Ascending aorta (tissue), 2 donors: ENCODE results near the gene WDR49. TPM values are rescaled to one million over a fixed set of nuclear protein-coding genes. Genes with fewer than 3 reads are reported as not detected.

Experiments
- DNase-seq, 2 donors: peaks; one replicate each; pipeline ENCODE4 v3.0.0-alpha.2; 2019; ENCODE audit warnings: low spot score in 2 of 2
- H3K27ac ChIP-seq, 2 donors: fragments of 200-600 bp; sonication (generic); one replicate each; pipeline ENCODE4 v1.5.1; 2016 to 2017; ENCODE audit warnings: mild to moderate bottlenecking in 1 of 2
- H3K27me3 ChIP-seq: fragments of 200-600 bp; sonication (generic); one replicate; pipeline ENCODE4 v1.5.1; 2017
- H3K36me3 ChIP-seq, 2 donors: fragments of 200-600 bp; sonication (generic); one replicate each; pipeline ENCODE4 v1.5.1; 2016
- H3K4me1 ChIP-seq, 2 donors: fragments of 200-600 bp; sonication (generic); one replicate each; pipeline ENCODE4 v1.5.1; 2016 to 2017; ENCODE audit warnings: mild to moderate bottlenecking in 1 of 2
- H3K4me3 ChIP-seq, 2 donors: fragments of 200-600 bp; sonication (generic); one replicate each; pipeline ENCODE4 v1.5.1; 2016 to 2017; ENCODE audit warnings: mild to moderate bottlenecking in 1 of 2
- H3K9me3 ChIP-seq, 2 donors: fragments of 200-600 bp; sonication (generic); one replicate each; pipeline ENCODE4 v1.5.1; 2016
- intact Hi-C: fragments of 100-400 bp; cut with DNase I; formaldehyde crosslinking; loops from one replicate; pipeline ENCODE4 v1.15.1; 2023
- total RNA-seq: library from RNA; depleted of rRNA; stranded (reverse); fragments of >200 nt; gene quantifications from one replicate; pipeline ENCODE4 v1.1.0, GENCODE V29; 2016
- TF ChIP-seq, protein P1 (sequence below), 3 experiments: fragments of 200-600 bp in 2 of 3; fragments of 450-650 bp in 1 of 3; sonication (generic) in 2 of 3; IDR thresholded peaks; one replicate each; pipeline ENCODE4 v1.5.1; 2016 to 2019; ENCODE audit warnings: antibody characterized with exemption in 3 of 3, mild to moderate bottlenecking in 1 of 3, moderate library complexity in 1 of 3

The WDR49 gene
- total RNA-seq, 1 donor from 2014 or later = not detected

DNA sequence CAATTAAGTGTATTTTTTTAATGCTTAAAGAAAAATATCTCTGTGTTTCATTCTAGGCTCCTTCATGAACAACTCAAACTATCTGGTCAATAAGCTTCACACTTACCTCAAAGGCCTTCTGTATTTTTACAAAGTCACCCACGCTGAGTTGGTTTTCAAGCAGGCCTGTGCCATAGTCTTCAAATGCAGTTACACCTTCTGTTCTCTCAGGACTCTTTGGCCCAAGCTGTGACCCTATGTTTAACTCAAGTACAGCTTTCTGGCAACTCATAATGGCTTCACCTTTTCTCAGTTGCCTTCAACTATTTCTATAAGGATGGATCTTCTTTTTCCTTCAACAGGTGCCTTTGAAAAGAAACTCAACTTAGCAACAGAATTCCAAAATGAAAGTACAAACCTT lies 587 bp downstream of the WDR49 start:
- H3K27ac ChIP-seq = no peak overlapping the region
- intact Hi-C loops = no loop called here
- TF ChIP-seq, protein P1, sequence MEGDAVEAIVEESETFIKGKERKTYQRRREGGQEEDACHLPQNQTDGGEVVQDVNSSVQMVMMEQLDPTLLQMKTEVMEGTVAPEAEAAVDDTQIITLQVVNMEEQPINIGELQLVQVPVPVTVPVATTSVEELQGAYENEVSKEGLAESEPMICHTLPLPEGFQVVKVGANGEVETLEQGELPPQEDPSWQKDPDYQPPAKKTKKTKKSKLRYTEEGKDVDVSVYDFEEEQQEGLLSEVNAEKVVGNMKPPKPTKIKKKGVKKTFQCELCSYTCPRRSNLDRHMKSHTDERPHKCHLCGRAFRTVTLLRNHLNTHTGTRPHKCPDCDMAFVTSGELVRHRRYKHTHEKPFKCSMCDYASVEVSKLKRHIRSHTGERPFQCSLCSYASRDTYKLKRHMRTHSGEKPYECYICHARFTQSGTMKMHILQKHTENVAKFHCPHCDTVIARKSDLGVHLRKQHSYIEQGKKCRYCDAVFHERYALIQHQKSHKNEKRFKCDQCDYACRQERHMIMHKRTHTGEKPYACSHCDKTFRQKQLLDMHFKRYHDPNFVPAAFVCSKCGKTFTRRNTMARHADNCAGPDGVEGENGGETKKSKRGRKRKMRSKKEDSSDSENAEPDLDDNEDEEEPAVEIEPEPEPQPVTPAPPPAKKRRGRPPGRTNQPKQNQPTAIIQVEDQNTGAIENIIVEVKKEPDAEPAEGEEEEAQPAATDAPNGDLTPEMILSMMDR (IDR thresholded peaks at IDR 0.05) = no peak
- H3K9me3 ChIP-seq = no peaks in the 10 kb centered on the region
- H3K4me1 ChIP-seq = no peaks in the 10 kb centered on the region
- no peaks in the 10 kb centered on the region for H3K27me3 ChIP-seq
- H3K36me3 ChIP-seq = no peaks in the 10 kb centered on the region
- H3K4me3 ChIP-seq = no peak overlapping the region
- DNase-seq = no peak

DNA sequence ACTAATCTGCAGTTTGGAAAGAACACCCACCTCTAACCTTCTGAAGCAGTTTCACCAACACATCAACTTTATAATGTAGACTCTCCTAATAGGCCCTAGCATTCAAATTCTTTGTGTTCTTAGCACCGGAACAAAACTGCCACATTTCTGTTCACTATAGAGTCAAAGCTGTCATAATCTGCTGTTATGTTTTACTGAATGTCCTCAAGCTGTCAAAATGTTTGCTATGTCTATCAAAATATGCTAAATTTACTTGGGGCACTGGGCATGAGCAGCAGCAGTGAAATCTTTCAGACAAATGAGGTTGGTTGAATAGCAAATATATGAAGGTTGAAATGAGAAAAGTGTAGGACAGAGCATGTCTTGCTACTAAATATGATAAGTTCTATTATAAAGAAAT lies 1.9 kb downstream of the WDR49 start:
- TF ChIP-seq, protein P1 (IDR thresholded peaks at IDR 0.05) = no peak
- intact Hi-C loops = no loop called here

DNA sequence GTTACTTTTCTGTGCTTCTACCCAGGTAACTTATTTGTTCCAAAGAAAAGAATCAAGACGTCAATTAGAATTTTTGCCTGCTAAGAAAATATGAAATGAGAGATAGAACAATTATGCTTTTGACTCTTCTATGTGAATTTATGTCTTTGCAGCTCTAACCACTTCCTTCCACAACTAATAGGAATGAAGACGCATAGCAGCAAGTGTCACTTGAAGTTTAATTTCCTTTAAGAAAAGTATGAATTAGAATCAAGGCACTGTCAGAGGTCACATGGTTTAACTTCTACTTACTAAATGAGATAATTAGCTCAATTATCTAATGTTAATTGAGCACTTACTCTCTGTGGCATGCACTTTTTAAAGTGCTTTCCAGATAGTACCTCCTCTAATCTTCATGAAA lies 3.3 kb downstream of the WDR49 start:
- DNase-seq = no peak
- no peaks in the 10 kb centered on the region for H3K36me3 ChIP-seq
- H3K27ac ChIP-seq = no peak overlapping the region
- intact Hi-C loops = no loop called here
- no peaks in the 10 kb centered on the region for H3K27me3 ChIP-seq
- TF ChIP-seq, protein P1 (IDR thresholded peaks at IDR 0.05) = no peak
- no peaks in the 10 kb centered on the region for H3K4me1 ChIP-seq
- H3K4me3 ChIP-seq = no peak overlapping the region
- H3K9me3 ChIP-seq = no peaks in the 10 kb centered on the region

More for the DNA sequence above, 1.9 kb downstream of the WDR49 start:
- Histone ChIP-seq H3K9me3 (no peaks in the 10 kb centered on the region), H3K36me3 (no peaks in the 10 kb centered on the region), H3K27ac (no peak overlapping the region), H3K4me3 (no peak overlapping the region), H3K27me3 (no peaks in the 10 kb centered on the region), H3K4me1 (no peaks in the 10 kb centered on the region)
- no peak for DNase-seq

DNA sequence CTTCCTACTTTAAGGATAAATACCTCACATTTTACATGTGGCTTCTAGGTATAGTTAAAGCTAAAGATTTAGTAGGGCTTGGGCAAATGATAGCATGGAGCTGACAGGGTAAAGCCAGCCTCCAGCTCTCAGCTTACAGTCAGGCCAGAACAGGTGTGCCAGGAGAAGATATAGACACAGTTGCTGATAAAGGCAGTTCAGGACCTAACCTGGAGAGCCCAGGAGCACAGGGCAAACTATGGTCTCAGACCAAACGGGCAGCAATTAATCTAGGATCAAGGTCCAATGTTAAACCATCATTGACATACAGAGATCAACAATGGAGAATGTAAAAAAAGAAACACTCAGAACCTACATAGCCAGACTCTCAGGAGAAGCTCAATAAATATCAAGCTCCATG lies 4.0 kb downstream of the WDR49 start:
- no peaks in the 10 kb centered on the region for H3K27me3 ChIP-seq
- H3K36me3 ChIP-seq = no peaks in the 10 kb centered on the region
- intact Hi-C loops = no loop called here
- H3K4me3 ChIP-seq = no peak overlapping the region
- no peak overlapping the region for H3K27ac ChIP-seq
- no peak for DNase-seq
- H3K4me1 ChIP-seq = no peaks in the 10 kb centered on the region
- TF ChIP-seq, protein P1 (IDR thresholded peaks at IDR 0.05) = no peak
- H3K9me3 ChIP-seq = peaks cover 0 to 6% of the 10 kb centered on the region in 2 donors

DNA sequence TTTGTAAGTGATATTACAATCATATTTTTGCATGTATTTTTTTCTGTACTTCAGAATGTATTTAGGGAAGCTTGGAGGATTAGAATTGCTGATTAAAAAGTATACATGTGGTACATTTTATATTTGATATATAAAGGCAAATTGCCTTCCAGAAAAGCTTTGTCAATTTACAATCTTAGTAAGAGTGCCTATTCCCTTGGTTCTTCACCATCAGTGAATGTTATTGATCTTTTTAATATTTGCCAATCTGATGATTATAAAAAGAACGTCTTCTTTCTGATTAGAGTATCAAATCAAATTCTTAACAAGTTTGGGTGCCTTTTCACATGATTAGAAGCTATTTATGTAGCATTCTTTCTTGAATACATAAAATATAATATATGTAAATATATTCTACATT lies 9.1 kb downstream of the WDR49 start:
- DNase-seq = no peak
- no peak overlapping the region for H3K4me3 ChIP-seq
- intact Hi-C loops = no loop called here
- H3K36me3 ChIP-seq = no peaks in the 10 kb centered on the region
- no peak overlapping the region for H3K27ac ChIP-seq
- no peaks in the 10 kb centered on the region for H3K4me1 ChIP-seq
- TF ChIP-seq, protein P1 (IDR thresholded peaks at IDR 0.05) = no peak
- H3K27me3 ChIP-seq = no peaks in the 10 kb centered on the region
- H3K9me3 ChIP-seq = peaks cover 0 to 13% of the 10 kb centered on the region in 2 donors

DNA sequence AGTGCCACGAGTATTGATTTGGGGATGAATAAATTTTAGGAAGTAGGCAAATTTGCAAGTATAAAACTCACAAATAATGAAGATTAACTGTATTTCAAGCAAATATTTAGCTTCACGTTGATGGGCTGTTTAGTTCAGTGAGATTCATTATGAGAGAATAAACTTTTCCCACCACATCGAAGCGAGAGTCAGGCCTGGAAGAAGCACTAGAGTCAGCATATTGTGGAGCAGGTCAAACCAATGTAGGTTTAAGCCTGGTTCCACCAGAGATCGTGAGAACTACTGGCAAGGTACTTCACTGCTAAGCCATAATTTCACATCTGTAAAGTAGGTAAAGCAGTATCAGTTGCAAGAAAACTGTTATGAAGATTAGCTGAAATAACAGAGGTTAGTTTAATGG lies 22.3 kb downstream of the WDR49 start:
- Histone ChIP-seq H3K36me3 (no peaks in the 10 kb centered on the region), H3K27me3 (no peaks in the 10 kb centered on the region), H3K4me3 (no peak overlapping the region), H3K9me3 (no peaks in the 10 kb centered on the region), H3K4me1 (no peaks in the 10 kb centered on the region), H3K27ac (no peak overlapping the region)
- no peak for DNase-seq
- TF ChIP-seq, protein P1 (IDR thresholded peaks at IDR 0.05) = no peak
- intact Hi-C loops = no loop called here
